Measurements from ENCODE around the gene RBM4B.
"Not testable (repeated sequence)": the region's sequence is repeated elsewhere in the genome, so short reads cannot be mapped to it uniquely, and the experiment has no call there.

The RBM4B gene

GRCh38 chr11:66686100-66686785 lies 8.6 kb upstream of the RBM4B start:
- no peak for DNase-seq

DNA sequence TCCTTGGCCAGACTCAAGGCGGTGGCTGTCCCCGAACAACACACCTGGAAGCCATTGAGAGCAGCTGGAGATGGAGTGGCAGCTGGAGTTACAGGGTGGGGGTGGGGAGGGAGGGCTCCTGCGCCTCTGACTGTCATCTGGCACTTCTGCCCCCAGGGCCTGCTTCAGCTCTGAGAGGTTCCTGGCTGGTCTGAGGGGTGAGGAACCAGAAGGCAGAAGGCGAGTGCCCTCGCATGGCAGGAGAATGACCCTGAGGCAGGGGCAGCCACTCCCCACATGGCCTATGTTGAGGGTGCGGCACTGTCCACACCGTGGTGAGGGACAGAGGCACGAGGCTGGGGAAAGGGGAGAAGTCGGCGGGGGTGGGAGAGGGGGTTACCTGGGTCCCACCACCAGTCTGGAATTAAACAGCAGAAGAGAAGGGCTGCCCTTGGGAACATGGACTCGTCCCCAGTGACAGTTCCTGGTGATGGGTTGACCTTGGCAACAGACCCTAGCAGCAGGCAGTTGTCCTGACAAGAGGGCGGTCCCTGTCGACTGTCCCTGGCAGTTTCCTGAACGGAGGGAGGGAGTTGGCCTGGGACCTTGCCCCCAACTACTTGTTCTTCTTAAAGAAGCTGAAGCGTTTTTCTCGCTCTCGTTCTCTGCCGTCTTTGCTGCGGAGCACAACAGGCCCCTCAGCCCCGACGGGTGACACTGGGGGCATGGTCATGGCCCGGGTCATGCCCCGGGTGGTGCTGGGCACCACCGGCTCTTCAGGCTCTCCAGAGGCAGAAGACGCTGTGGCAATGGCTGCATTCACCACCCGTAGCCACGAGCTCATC lies 7.8 kb upstream of the RBM4B start:
- DNase-seq = no peak

DNA sequence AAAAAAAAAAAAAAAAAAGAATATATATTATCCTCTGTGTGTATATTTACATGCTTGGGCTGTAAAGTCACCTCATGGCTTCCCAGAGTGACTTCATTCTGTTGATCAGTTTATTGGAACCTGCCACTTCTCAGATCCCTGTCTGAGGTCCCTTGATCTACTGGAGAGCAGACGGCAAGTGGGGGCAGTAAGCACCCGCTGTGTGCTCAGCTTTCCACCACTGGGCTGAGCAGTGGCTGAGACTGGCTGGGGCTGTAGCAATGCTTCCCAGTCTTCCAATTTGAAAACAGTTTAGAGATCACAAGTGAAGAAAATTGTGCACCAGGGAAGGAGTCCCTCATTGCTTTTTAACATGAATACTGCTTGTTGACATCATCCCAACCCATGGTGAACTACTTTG lies 6.9 kb upstream of the RBM4B start:
- no peak for DNase-seq

- DNase-seq = no peak
Observed at GRCh38 chr11:66683877-66684276, 6.2 kb upstream of the RBM4B start.

DNA sequence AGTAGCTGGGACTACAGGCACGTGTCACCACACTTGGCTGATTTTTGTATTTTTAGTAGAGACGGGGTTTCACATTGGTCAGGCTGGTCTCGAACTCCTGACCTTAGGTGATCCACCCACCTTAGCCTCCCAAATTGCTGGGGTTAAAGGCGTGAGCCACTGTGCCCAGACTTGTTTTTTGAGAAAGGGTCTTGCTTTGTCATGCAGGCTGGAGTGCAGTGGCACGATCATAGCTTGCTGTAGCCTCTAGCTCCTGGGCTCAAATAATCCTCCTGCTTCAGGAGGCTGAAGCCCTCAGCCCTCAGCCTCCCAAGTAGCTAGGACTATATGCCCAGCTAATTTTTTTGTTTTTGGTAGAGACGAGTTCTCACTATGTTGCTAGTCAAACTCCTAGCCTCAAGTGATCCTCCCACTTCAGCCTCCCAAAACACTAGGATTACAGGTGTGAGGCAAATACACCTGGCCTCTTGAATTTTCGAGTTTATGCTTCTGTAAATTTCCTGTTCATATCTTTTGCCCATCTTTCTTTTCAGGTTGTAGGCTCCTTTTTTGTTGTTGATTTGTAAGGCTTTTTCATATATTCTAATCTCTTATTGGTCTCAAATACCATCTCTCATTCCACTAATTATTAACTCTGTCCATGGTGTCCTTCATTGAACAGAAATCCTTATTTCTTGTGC lies 3.4 kb upstream of the RBM4B start:
- DNase-seq = no peak

DNA sequence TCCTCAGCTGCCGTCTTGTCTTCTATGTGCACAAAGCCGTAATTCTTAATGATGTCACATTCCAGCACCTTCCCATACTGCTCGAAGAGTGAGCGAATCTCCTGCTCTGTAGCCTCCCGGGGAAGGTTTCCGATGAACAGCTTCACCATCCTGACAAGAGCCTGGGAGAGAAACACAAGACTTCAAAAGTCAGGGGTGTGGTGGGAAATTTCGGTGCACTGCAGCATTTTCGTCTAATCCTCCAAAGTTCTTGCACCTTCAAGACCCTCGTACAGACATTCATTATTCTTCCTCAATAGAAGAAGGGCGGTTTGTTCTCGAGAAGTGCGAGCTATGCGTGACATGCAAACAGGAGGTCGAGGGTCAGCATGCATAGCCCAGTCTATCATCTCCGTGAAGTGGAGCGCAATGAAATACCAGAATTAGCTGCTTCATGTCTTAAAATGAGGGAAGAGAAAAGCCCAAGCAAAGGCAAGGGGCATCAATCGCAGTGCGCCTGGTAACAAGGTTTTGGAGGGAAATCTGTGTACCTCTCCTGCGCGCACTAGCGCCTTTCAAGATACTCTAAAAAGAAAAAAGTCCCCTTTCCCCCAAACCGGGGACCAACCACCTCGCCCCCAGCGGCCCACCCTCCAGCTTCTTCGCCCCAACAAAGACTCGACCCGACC lies 622 bp downstream of the RBM4B start:
- DNase-seq = no peak

DNA sequence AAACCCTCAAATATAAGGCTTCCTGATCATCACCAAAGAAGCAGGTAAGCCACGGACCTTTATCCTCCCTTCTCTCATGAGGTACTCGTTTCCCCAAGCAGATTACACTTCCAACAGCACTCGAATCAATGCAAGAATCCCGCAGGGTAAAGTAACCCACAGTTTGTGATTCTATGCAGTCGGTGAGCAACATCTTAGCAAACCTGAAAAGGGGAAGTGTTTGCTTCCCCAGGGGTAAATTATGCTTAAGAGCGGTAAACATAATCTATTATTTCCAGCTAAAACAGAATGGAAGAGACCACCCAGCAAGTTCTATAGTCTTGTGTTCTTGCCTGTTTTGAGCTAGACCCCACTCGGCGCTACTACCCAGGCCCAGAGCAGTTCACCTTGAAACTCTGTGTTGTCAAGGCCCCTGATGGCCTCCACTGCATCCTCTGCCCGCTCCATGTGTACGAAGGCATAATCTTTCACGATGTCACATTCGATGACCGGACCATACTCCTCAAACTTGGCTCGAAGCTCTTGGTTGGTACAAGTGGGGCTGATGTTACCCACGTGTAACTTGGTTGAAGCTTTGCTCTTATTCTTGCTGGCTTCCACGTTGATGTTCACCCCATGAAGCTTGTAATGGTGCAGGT lies 1.3 kb downstream of the RBM4B start:
- DNase-seq = no peak

DNA sequence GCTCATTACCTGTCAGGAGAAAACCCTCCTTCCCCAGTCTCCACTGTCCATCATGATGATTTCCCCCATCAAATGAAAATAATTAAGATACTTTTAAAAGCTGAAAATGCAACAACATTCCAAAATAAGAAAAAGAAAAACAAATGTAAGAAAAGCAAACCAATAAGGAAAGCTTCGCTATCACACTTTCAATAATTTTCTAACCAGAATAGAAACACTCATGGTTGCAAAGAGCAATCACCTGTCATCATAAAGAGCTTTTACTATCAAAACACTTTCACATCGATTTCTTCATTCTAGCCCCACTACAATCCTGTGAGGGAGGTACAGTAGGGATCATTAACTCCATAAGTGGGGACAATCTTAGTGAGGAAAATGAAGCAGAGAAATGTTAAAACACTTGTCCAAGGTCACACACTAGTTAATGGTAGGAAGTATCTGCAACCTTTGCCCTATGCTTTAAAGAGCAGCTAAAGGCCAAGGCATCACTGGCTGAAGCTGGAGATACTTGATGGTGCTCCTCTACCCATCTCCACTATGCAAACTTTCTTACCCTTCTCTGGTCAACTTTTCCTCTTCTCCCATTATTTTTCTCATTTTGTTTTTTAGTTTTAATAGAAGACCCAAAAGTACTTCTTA lies 2.6 kb downstream of the RBM4B start:
- no peak for DNase-seq

DNA sequence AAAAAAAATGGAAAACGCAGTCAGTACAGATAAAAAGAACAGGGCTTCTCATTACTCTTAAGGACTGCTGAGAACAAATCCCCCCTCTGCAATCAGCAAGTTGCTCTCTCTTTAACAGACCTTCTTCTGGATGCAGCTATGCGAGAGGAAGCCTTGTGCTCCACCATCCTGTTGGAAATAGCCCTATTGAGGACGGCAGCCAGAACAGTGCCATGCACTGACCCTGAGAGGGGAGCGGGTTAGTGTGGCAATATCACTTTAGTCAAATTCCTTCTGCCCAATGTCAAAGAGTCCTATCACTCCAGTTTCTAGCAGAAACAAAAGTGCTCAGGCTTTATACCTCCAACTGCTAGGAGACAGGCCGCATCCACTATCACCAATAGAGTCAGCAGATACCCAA lies 6.9 kb downstream of the RBM4B start:
- DNase-seq = no peak

DNA sequence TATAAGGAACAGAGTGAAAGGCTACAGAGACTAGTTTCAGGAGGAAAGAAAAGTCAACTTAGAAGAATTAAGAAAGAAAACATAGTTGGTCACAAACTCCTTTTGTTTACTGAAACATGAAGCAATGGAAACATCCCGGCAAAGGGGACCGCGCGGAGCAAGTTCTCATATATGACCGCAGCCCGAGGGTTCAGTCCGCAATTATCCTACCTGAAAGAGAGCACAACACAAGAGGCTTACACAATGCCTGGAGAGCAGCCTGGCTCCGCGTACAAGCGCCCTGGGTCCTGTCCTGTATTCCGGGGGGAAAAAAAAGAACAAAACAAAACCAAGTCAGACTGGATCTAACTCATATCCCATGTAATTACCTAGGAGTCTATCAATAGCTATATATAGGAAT lies 12.3 kb downstream of the RBM4B start:
- no peak for DNase-seq

- no peak for DNase-seq
Observed at GRCh38 chr11:66663741-66664296, 13.9 kb downstream of the RBM4B start.

DNA sequence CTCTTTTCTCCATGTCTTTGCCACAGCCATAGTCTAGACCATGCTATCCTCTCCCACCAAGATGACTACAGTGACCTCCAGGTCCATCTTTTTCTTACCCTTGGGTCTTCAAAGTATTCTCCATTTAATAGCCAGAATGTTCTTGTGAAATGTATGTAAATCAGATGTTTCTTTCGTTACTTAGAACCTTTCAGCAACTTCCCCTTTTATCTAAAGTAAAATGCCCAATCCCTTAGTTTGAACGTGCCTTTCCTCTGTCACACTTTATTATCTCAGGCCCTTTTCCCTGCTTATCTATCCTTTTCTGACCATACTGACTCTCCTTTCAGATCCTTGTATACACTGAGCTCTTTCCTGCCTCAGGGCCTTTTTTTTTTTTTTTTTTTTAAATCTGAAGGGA lies 17.9 kb downstream of the RBM4B start:
- DNase-seq = no peak

DNA sequence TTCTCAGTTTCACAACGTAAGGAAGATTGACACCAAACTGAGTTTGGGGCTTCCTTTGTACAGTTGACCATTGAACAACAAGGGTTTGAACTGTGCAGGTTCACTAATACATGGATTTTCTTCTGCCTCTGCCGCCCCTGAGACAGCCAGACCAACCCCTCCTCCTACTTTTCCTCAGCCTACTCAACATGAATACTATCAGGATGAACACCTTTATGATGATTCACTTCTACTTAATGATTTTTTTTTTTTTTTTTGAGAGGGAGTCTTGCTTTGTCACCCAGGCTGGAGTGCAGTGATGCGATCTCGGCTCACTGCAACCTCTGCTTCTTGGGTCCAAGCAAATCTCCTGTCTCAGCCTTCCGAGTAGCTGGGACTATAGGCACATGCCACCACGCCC lies 24.6 kb downstream of the RBM4B start:
- no peak for DNase-seq

- no peak for DNase-seq
Observed at GRCh38 chr11:66652651-66653050, 25.0 kb downstream of the RBM4B start.

DNA sequence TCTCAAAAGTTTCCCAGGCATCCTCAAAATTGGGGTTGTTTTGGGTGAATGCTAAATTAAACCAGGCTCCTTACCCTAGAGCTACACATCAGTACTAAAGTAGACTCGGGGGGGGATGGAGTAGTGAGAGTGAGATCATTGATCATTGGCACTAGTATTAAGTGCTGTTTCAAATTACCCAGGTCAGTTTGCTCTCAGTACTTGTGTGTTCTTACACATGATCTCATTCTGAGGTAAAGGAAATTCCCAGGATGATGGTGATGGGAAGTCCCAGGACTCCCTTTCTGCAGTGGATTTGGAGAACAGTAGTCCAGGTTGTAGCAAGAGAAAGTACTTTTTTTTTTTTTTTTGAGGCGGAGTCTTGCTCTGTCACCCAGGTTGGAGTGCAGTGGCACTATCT lies 26.7 kb downstream of the RBM4B start:
- no peak for DNase-seq

DNA sequence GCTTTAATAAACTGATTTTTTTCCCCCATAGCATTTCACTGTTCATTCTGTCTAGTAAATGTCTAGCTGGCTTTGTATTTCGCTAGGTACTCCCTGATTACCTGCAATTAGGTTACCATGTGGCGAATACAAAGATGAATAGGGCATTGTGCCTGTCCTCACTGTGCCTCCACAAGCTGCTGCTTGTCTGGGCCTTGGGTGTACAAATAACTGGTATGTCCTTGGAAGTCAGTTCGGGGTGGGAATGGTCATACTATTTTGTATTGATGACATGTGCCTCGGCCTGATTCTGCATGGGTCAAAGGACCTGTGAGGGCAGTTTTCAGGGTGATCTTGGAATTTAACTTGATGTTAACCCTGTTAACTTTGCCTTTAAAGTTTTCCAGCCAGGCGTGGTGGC lies 27.8 kb downstream of the RBM4B start:
- DNase-seq = no peak

GRCh38 chr11:66646828-66647227 lies 30.9 kb downstream of the RBM4B start:
- no peak for DNase-seq

GRCh38 chr11:66643745-66644437 lies 33.8 kb downstream of the RBM4B start:
- DNase-seq = no peak

- no peak for DNase-seq
Observed at GRCh38 chr11:66641834-66642233, 35.9 kb downstream of the RBM4B start.

GRCh38 chr11:66639814-66640340 lies 37.8 kb downstream of the RBM4B start:
- not testable (repeated sequence) for DNase-seq

All from T-helper 2 cell (primary cell).